HepG2 (cell line): ENCODE data around the gene RTEL1. TPM values are rescaled to one million over a fixed set of nuclear protein-coding genes. Genes with fewer than 3 reads are reported as not detected.

ENCODE experiments used
- DR1 ChIP-seq: sonication (generic); formaldehyde crosslinking; IDR thresholded peaks from 2 replicates; pipeline ENCODE4 v1.8.0; 2021; ENCODE audit warnings: mild to moderate bottlenecking, missing genetic modification reagents, inconsistent platforms
- FOSL1 ChIP-seq: sonication (generic); formaldehyde crosslinking; IDR thresholded peaks from 2 replicates; pipeline ENCODE4 v1.9.0; 2021; ENCODE audit warnings: missing genetic modification reagents, borderline replicate concordance
- FOXK2 ChIP-seq: fragments of 450-650 bp; IDR thresholded peaks from 2 replicates; pipeline ENCODE4 v1.6.1; 2016
- ISL2 ChIP-seq: sonication (generic); formaldehyde crosslinking; IDR thresholded peaks from 2 replicates; pipeline ENCODE4 v1.5.0; 2020; ENCODE audit warnings: missing genetic modification reagents
- JUNB ChIP-seq: sonication (generic); formaldehyde crosslinking; IDR thresholded peaks from 2 replicates; pipeline ENCODE4 v1.8.0; 2022; ENCODE audit warnings: missing genetic modification reagents, mild to moderate bottlenecking, borderline replicate concordance
- KLF11 ChIP-seq: IDR thresholded peaks from 2 replicates; pipeline ENCODE4 v1.6.1; 2016; ENCODE audit warnings: missing compliant biosample characterization
- MAX ChIP-seq: IDR thresholded peaks from 2 replicates; pipeline ENCODE4 v1.6.1; 2012; ENCODE audit warnings: inconsistent platforms
- MTF2 ChIP-seq: sonication (generic); formaldehyde crosslinking; IDR thresholded peaks from 2 replicates; pipeline ENCODE4 v1.5.0; 2020; ENCODE audit warnings: missing genetic modification reagents, borderline replicate concordance
- MYNN ChIP-seq: sonication (generic); formaldehyde crosslinking; IDR thresholded peaks from 2 replicates; pipeline ENCODE4 v1.4.0; 2020; ENCODE audit warnings: mild to moderate bottlenecking, low read depth, missing genetic modification reagents
- NFYB ChIP-seq: sonication (generic); formaldehyde crosslinking; IDR thresholded peaks from 2 replicates; pipeline ENCODE4 v1.4.0; 2020; ENCODE audit warnings: missing genetic modification reagents
- RFXAP ChIP-seq: sonication (generic); formaldehyde crosslinking; IDR thresholded peaks from 2 replicates; pipeline ENCODE4 v1.4.0; 2020; ENCODE audit warnings: missing genetic modification reagents, borderline replicate concordance
- SOX6 ChIP-seq, 2 experiments: fragments of 450-650 bp in 1 of 2; sonication (generic) in 1 of 2; formaldehyde crosslinking in 1 of 2; IDR thresholded peaks; 2 replicates each; pipeline versions ENCODE4 v1.4.0 to v1.6.1; 2017 to 2020; ENCODE audit warnings: antibody characterized with exemption in 1 of 2, mild to moderate bottlenecking in 1 of 2, missing genetic modification reagents in 1 of 2
- XBP1 ChIP-seq: sonication (generic); formaldehyde crosslinking; IDR thresholded peaks from 2 replicates; pipeline ENCODE4 v1.5.0; 2020; ENCODE audit warnings: missing genetic modification reagents
- ZNF230 ChIP-seq: sonication (generic); formaldehyde crosslinking; IDR thresholded peaks from 2 replicates; pipeline ENCODE4 v1.4.0; 2020; ENCODE audit warnings: mild to moderate bottlenecking, missing genetic modification reagents
- polyA plus RNA-seq, 8 experiments: library from polyadenylated mRNA; depleted of rRNA in 3 of 8; stranded (reverse) in 7 of 8; unstranded in 1 of 8; fragments of >200 nt; fragmentation: Illumina TruSeq in 4 of 8; extraction: Trizol in 4 of 8; gene quantifications; 2 replicates each; pipeline versions ENCODE4 v1.2.1 to v1.2.3, GENCODE V29; 2011 to 2016; ENCODE audit warnings: low read depth in 4 of 8, missing spikeins in 1 of 8, mixed read lengths in 1 of 8; ENCODE audit not compliant: insufficient read depth in 1 of 8
- total RNA-seq, 5 experiments: library from RNA; depleted of rRNA; stranded (reverse); fragments of >200 nt; fragmentation: Illumina TruSeq; extraction: Trizol; gene quantifications; 2 replicates each; pipeline ENCODE4 v1.2.3, GENCODE V29; 2016; ENCODE audit warnings: low read depth in 1 of 5
- TF ChIP-seq, protein P1 (sequence below): IDR thresholded peaks from 2 replicates; pipeline ENCODE4 v1.6.1; 2016; ENCODE audit warnings: low read depth, missing genetic modification reagents, missing compliant biosample characterization
- TF ChIP-seq, protein P2 (sequence below): sonication (generic); formaldehyde crosslinking; IDR thresholded peaks from 2 replicates; pipeline ENCODE4 v1.4.0; 2020; ENCODE audit warnings: missing genetic modification reagents
- TF ChIP-seq, protein P3 (sequence below): sonication (generic); formaldehyde crosslinking; conservative IDR thresholded peaks from 2 replicates; pipeline ENCODE4 v1.4.0; 2020; ENCODE audit warnings: mild to moderate bottlenecking, missing genetic modification reagents, moderate library complexity

RTEL1 gene
- total and polyA plus RNA-seq, 2 of the 13 experiments (the other 11 are each of a cell fraction or from before 2014, with no cell fraction given) = 21.8 to 36.4 TPM

GRCh38 chr20:63653041-63653973 is 4.8 kb upstream of the RTEL1 start, which contains the start of gene STMN3 (continued):
- TF ChIP-seq, protein P1, sequence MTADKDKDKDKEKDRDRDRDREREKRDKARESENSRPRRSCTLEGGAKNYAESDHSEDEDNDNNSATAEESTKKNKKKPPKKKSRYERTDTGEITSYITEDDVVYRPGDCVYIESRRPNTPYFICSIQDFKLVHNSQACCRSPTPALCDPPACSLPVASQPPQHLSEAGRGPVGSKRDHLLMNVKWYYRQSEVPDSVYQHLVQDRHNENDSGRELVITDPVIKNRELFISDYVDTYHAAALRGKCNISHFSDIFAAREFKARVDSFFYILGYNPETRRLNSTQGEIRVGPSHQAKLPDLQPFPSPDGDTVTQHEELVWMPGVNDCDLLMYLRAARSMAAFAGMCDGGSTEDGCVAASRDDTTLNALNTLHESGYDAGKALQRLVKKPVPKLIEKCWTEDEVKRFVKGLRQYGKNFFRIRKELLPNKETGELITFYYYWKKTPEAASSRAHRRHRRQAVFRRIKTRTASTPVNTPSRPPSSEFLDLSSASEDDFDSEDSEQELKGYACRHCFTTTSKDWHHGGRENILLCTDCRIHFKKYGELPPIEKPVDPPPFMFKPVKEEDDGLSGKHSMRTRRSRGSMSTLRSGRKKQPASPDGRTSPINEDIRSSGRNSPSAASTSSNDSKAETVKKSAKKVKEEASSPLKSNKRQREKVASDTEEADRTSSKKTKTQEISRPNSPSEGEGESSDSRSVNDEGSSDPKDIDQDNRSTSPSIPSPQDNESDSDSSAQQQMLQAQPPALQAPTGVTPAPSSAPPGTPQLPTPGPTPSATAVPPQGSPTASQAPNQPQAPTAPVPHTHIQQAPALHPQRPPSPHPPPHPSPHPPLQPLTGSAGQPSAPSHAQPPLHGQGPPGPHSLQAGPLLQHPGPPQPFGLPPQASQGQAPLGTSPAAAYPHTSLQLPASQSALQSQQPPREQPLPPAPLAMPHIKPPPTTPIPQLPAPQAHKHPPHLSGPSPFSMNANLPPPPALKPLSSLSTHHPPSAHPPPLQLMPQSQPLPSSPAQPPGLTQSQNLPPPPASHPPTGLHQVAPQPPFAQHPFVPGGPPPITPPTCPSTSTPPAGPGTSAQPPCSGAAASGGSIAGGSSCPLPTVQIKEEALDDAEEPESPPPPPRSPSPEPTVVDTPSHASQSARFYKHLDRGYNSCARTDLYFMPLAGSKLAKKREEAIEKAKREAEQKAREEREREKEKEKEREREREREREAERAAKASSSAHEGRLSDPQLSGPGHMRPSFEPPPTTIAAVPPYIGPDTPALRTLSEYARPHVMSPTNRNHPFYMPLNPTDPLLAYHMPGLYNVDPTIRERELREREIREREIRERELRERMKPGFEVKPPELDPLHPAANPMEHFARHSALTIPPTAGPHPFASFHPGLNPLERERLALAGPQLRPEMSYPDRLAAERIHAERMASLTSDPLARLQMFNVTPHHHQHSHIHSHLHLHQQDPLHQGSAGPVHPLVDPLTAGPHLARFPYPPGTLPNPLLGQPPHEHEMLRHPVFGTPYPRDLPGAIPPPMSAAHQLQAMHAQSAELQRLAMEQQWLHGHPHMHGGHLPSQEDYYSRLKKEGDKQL (CRISPR knock-in tag) = peak; percentile 73; the same call in 1 of the 2 replicates
- TF ChIP-seq SOX6 (IDR thresholded peaks at IDR 0.05) = no peak
- TF ChIP-seq SOX6 (CRISPR knock-in tag; IDR thresholded peaks at IDR 0.05) = 0 out of 2 replicates have a peak, but pooled peaks have one; percentile 17
- TF ChIP-seq, protein P2, sequence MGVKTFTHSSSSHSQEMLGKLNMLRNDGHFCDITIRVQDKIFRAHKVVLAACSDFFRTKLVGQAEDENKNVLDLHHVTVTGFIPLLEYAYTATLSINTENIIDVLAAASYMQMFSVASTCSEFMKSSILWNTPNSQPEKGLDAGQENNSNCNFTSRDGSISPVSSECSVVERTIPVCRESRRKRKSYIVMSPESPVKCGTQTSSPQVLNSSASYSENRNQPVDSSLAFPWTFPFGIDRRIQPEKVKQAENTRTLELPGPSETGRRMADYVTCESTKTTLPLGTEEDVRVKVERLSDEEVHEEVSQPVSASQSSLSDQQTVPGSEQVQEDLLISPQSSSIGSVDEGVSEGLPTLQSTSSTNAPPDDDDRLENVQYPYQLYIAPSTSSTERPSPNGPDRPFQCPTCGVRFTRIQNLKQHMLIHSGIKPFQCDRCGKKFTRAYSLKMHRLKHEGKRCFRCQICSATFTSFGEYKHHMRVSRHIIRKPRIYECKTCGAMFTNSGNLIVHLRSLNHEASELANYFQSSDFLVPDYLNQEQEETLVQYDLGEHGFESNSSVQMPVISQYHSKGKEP (CRISPR knock-in tag) = peak; percentile 99
- peak; percentile 95; the same call in 1 of the 2 replicates for TF ChIP-seq XBP1 (CRISPR knock-in tag)
- TF ChIP-seq ZNF230 (CRISPR knock-in tag) = peak; percentile 97
- peak; percentile 100 for TF ChIP-seq KLF11
- TF ChIP-seq RFXAP = peak; percentile 88; the same call in 1 of the 2 replicates
- peak; percentile 84 for TF ChIP-seq ISL2 (CRISPR knock-in tag)
- peak; percentile 67; the same call in 1 of the 2 replicates for TF ChIP-seq FOSL1 (CRISPR knock-in tag)
- TF ChIP-seq MTF2 = peak; percentile 94; the same call in 1 of the 2 replicates
- peak; percentile 76 for TF ChIP-seq JUNB
- peak; percentile 87 for TF ChIP-seq DR1 (CRISPR knock-in tag)
- peak; percentile 94; the same call in 1 of the 2 replicates for TF ChIP-seq MYNN (CRISPR knock-in tag)
- peak; percentile 50; the same call in 1 of the 2 replicates for TF ChIP-seq NFYB (CRISPR knock-in tag)
- TF ChIP-seq MAX = peak; percentile 92
- TF ChIP-seq FOXK2 = no peak
- TF ChIP-seq, protein P3, sequence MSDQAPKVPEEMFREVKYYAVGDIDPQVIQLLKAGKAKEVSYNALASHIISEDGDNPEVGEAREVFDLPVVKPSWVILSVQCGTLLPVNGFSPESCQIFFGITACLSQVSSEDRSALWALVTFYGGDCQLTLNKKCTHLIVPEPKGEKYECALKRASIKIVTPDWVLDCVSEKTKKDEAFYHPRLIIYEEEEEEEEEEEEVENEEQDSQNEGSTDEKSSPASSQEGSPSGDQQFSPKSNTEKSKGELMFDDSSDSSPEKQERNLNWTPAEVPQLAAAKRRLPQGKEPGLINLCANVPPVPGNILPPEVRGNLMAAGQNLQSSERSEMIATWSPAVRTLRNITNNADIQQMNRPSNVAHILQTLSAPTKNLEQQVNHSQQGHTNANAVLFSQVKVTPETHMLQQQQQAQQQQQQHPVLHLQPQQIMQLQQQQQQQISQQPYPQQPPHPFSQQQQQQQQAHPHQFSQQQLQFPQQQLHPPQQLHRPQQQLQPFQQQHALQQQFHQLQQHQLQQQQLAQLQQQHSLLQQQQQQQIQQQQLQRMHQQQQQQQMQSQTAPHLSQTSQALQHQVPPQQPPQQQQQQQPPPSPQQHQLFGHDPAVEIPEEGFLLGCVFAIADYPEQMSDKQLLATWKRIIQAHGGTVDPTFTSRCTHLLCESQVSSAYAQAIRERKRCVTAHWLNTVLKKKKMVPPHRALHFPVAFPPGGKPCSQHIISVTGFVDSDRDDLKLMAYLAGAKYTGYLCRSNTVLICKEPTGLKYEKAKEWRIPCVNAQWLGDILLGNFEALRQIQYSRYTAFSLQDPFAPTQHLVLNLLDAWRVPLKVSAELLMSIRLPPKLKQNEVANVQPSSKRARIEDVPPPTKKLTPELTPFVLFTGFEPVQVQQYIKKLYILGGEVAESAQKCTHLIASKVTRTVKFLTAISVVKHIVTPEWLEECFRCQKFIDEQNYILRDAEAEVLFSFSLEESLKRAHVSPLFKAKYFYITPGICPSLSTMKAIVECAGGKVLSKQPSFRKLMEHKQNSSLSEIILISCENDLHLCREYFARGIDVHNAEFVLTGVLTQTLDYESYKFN = peak; percentile 62; the same call in 1 of the 2 replicates
